ENCODE measurements around the gene BMP10.
A peak's percentile ranks its signal among the peaks of the same experiment; 100 is the strongest.
"Not testable (repeated sequence)": the region's sequence is repeated elsewhere in the genome, so short reads cannot be mapped to it uniquely, and the experiment has no call there.

BMP10 gene

DNA sequence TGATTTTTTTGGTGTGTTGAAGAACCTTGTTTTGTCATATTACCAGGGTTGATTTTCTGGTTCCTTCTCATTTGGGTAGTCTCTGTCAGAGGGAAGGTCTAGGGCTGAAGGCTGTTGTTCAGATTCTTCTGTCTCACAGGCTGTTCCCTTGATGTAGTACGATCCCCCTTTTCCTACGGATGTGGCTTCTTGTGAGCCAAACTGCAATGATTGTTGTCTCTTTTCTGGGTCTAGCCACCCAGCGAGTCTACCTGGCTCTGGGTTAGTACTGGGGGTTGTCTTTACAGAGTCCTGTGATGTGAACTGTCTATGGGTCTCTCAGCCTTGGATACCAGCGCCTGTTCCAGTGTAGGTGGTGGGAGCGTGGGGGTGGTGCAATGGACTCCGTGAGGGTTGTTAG is 24.8 kb upstream of the BMP10 start:
- not testable (repeated sequence) for DNase-seq (ENCODE audit: low spot score)

DNA sequence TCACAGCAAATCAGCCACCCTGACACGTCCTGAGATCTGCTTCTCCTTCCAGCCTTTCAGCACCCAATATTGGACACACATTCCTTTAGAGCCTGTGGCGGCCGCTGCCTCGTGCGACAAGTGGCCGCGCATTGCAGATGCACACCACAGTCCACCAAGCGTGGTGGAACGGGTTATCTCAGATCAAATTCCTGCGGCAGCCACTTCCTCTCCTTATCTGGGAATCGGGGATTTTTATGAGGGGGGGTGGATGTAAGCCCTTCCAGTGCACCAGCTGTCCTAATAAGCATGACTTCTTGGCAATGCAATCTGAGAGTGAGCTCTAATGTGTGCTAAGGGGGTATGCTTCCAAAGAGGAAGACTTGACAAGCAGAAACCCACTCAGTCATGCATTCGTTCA is 18.3 kb upstream of the BMP10 start:
- DNase-seq (ENCODE audit: low spot score): no peak

- no peak for DNase-seq (ENCODE audit: low spot score)
Measured at GRCh38 chr2:68889021-68889420, 17.8 kb upstream of the BMP10 start.

GRCh38 chr2:68888038-68888704 is 17.0 kb upstream of the BMP10 start:
- DNase-seq (ENCODE audit: low spot score): no peak

GRCh38 chr2:68885811-68886075 is 14.5 kb upstream of the BMP10 start:
- no peak for DNase-seq (ENCODE audit: low spot score)

DNA sequence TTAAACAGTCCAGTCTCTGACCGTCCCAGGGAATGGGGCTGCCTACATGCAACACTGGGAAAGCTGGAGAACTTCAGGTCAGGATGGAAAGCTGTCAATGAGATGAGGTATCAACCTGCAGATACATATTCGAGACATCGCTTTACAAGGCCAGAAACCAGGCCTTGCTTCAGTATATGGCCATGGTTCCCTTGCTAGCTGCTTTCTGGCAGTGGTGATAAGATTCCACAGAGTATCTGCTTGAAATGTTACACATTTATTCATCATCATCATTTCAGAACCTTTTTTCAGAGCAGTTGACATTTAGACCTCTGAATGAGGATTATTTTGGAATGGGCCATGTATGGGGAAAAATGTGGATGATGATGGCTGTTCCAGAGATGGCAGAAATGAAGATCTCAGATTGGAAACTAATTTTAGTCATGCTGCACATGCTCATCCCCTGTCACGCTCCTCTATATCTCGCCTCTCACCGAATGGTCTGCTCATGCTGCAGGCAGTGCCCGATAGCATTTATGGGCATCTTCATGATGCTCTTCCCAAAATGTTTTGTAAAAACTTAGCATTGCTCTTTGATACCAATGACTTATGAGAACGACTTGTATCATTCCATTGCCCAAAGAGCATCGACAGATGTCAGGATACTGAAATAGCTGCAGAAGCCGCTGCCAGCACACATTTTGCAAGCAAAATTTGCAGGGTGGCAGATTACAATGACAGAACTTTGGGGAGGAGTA is 14.0 kb upstream of the BMP10 start:
- no peak for DNase-seq (ENCODE audit: low spot score)

DNA sequence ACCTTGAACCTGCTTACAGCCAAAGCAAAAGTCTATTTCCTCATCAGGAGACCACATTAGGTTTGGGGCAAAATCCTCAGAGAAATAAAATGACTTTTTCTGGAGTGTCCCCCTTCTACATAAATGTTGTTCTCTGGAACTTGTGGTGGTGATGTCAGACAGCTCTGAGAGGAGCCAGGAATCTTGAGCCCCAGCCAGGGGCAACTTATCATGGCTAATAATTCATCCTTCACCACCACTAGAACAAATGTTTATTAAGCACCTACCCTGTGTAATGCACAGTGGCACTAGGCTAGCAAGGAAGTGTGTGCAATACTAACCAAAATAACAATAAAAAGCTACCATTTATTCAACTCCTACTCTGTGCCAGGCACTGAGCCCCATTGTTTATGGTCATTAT is 9.0 kb upstream of the BMP10 start:
- DNase-seq (ENCODE audit: low spot score): no peak

- no peak for DNase-seq (ENCODE audit: low spot score)
Measured at GRCh38 chr2:68879296-68879695, 8.1 kb upstream of the BMP10 start.

DNA sequence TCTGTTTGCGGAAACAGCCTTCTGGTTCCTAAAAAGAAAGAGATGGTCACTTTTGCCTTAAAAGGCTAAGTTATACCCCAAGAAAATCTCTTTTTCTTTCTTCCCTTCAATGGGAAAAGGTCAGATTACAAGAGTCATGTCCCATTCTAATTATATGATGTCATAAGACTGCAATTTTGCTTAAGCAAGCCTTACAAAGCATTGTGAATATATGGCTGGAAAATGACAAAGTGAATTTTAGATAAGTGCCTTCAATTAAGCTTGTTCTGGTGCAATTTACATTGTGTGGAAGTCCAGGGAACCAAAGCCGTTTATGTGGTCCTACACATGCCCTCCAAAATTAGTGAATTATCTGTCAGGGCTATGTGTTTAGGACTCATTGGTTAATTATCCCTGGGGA is 7.6 kb upstream of the BMP10 start:
- no peak for DNase-seq (ENCODE audit: low spot score)

DNA sequence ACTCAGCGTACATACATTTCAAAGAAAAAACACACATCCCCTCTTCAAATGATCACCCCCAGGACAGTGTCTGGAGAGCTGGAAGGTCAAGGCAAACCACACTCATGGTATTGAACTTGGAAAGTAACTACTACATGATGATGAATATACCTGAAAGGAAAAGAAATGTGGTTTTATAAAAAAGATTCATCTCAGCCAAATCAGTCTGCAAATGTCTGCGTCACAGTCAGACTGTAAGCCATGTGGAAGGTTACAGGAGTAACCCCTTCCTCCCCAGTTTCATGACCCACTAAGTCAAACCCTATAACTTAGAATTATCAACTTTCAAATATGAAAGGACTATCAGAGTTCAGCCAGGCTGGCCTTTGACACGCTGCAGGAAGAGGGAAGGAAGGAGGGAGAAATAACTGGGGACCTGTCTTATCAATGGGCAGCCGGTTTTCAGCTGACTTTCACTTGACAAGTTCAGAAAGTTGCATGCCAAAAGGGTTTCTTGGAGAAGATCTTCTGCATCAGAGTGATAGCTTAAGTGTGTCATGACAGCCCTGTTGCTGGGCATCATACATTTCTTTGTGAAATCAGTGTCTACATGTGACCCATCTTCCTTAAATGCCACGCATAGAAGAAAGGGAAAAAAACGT is 7.0 kb upstream of the BMP10 start:
- no peak for DNase-seq (ENCODE audit: low spot score)

DNA sequence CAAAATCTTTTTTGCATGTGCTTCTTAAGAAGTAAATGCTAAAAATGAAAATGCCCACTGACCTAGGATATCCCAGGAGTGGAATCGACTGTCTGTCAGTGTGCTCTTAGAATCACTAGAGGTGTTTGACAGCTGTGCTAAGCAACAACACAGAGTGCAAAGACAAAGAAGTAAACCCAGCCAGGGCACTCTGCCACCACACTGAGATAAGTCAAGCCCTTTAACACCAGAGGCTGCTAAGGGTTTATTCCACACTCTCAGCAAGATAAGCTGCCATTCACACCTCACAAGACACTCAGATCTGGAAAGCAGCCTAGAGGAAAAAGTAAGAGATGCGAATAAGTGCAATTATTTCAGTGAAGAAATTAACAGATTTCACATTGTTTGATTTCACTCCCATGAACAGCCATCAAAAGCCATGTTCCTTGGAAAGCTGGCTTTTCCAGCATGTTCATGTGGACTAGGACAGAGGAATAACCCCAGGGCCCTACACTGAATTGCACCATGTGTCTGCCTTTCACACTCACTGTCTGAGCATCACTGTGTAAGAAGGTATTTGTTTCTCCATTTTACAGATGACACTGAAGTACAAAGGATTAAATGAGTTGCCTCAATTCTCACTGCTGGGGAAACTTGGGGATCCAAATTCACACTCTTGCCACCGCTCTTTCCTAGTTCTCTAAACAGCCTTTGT is 6.0 kb upstream of the BMP10 start:
- DNase-seq (ENCODE audit: low spot score): no peak

DNA sequence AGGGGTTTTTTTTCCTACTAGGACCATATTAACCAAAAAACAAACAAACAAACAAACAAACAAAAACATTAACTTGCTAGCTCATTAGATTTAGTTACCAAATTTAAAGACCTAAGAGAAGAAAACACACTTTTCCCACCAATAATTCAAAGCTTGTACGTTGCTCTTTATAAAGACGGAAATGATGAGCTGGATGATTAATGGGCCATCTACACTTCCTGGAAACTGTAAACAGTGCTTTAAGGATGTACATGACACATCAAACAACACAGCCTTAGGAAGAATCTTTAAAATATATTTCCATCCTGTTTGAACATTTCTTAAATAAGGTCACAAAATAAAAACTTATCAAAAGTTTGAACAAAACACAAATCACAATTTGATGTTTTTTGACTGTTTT is 982 bp downstream of the BMP10 start:
- DNase-seq (ENCODE audit: low spot score): peak; percentile 88

DNA sequence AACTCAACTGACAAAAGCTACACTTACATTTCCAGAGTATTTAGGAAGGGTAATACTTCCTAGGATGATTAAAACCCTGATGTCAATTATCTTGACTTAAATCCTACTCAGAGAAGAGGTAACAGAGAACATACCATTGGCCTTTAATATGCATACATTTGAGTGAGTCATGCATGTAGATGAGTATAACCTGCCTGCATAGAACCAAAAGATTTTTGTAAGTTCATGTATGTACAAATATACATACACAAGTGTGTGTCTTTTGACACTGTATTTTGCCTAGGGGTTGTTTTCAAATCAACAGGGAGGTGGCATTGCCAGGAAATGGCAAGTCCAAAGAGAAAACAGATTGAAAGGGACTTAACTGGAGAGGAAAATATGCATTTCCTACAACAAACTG is 6.1 kb downstream of the BMP10 start:
- DNase-seq (ENCODE audit: low spot score): no peak

DNA sequence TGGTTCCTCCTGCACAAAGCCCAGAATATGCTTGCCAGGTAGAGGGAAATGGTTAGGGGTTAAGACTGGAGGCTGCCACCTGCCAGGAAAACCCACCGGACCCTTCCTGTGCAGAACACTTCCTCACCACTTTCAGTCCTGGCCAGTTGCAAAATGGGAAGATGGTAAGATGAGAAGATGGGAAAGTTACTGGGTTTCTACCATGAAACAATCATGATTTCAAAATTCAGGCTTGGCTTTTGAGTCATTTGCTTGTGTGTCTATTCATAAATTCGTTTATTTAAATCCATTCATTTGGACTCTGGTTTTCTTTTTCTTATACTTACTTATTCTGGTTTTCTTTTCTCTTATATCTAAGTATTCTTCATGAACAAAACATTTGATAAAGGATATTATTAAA is 7.2 kb downstream of the BMP10 start:
- no peak for DNase-seq (ENCODE audit: low spot score)

DNA sequence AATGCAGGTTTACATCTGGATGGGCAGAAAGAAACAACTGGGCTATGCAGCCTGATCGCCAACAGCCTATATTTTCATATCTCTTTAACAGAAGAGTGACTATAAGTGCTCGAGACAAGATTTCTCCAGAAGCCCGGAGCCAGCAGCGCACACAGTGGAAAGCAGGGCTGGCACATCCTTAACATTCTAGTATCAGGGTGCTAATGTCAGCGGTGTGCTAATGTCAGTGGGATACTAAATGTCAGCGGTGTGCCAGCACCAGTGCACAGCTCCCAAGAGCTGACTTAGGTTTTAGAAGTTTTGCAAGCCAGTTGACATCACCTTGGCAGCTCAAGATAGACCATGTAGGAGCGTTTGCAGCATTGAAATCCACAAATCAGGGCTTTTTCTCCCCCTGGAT is 8.3 kb downstream of the BMP10 start:
- DNase-seq (ENCODE audit: low spot score): no peak

GRCh38 chr2:68861330-68861729 is 9.9 kb downstream of the BMP10 start:
- DNase-seq (ENCODE audit: low spot score): no peak

GRCh38 chr2:68860111-68860510 is 11.1 kb downstream of the BMP10 start:
- DNase-seq (ENCODE audit: low spot score): no peak

DNA sequence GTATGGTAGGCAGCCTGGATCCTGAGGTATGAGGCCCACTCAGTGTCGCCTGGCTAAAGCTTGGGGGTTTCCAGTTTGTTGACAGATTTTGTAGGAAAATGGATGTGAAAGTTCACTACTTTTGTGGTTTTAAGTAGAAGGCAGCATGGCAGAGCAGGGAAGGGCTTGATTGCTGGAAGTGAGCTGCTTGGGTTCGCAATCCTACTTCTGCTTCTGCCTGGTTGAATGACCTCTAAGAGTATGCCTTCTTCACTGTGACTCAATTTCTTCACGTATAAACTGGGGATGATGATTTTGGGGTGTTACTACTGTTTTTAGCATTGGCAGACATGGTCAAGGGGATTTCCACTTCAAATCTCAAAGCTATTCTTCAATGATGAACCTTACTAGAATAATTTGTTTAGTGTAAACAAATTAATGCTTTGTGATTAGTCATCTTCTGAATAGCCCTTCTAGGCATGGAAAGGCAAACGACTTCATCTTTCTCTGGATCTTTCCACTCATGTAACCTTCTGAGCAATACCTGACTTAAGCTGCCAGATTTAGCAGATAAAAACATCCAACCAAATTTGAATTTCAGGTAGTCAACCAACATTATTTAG is 13.2 kb downstream of the BMP10 start:
- no peak for DNase-seq (ENCODE audit: low spot score)

DNA sequence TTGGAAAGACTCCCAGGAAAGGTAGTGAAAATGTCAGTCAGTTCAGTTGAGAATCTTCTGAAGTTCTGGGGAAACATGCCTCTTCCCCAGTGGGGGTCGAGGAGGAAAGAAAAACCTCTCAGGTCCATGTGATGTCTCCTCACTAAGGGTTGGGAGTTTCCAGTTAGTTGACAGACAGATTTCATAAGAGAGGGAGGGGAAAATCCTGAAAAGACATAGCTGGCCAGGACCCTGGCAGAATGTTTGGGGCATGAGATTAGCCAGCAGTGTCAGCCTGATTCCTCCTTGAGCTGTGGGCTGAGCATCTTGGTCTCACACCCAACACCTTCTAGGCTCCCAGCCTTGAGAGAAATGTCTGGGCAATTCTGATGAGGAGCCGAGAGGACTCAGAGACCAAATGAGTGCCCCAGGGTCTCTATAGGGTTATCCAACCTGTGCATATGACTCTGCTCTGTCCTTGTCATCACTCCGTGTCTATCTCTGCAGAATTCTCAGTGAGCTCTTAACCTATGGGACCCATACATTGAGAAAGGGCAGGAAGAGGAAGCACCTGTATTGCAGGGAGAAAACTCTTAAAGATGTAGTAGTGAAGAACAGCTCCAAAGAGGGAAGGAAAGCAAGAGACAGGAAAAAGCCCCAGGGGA is 13.9 kb downstream of the BMP10 start:
- DNase-seq (ENCODE audit: low spot score): no peak

GRCh38 chr2:68855550-68855949 is 15.6 kb downstream of the BMP10 start:
- DNase-seq (ENCODE audit: low spot score): no peak

DNA sequence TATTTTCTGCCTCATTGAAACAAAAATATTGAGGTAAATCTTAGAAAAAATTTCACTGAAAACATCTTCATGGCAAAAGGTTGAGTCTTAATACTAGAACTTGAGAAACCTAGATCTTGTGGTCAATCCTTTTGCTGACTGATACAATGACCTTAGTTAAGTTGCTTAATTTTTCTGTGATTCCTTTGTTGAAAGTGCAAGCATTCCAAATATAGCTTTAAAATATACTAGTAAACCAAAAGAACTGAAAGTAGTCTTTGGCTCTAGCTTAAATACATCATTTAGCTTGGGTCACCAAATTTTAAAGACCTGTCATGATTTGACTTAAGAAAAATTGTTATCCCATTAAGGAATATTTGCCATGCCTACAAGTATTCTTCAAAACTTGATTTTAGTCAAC is 16.7 kb downstream of the BMP10 start:
- DNase-seq (ENCODE audit: low spot score): no peak

DNA sequence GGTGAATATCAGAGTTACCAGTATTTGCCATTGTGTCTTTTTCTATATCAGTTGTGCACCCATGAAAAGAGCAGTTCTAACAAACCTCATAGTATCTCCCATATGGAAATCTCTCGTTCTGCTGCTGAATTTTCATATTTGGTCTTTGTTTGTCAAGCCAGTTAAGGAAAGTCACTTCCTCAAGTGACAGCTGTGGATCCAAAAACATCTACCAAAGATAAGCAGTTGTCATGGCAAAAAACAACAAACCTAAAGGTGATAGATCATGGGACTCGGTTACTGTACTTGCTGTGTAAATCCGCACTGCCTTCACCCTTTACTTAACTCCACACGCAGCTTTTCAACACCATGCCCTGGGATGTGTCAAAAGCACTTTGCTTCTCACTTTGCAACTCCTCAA is 17.3 kb downstream of the BMP10 start:
- no peak for DNase-seq (ENCODE audit: low spot score)

All from kidney capillary endothelial cell (primary cell).